ENCODE results near the gene ANKRD63. TPM values are rescaled to one million over a fixed set of nuclear protein-coding genes. Genes with fewer than 3 reads are reported as not detected.

ANKRD63 gene
- total and polyA plus RNA-seq, 10 of the 15 experiments (the other 5 are each of a cell fraction or from before 2014, with no cell fraction given) = not detected

DNA sequence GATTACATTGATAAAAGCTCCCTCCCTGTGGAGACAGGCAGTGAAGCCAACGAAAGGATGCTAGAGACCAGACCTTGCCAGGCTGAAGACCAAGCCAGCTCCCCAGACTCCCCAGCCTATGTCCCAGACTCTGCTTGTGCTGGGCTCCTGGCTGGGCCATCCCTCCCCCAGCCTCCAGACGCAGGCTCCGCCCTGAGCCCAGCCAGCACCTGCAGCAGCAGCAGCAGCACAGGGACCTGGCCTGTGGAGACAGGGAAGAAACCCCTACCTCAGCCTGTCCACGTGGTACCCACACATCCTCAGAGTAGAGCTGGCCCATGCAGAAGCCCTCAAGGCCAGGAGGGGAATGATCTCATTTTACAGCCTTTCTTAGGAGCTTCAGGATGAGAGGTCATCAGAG is 13.3 kb downstream of the ANKRD63 start (continued):
- TF ChIP-seq, protein P1, sequence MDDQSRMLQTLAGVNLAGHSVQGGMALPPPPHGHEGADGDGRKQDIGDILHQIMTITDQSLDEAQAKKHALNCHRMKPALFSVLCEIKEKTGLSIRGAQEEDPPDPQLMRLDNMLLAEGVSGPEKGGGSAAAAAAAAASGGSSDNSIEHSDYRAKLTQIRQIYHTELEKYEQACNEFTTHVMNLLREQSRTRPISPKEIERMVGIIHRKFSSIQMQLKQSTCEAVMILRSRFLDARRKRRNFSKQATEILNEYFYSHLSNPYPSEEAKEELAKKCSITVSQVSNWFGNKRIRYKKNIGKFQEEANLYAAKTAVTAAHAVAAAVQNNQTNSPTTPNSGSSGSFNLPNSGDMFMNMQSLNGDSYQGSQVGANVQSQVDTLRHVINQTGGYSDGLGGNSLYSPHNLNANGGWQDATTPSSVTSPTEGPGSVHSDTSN (IDR thresholded peaks at IDR 0.05; ENCODE audit: insufficient replicate concordance, low read depth, low read length) = no peak
- TF ChIP-seq, protein P2, sequence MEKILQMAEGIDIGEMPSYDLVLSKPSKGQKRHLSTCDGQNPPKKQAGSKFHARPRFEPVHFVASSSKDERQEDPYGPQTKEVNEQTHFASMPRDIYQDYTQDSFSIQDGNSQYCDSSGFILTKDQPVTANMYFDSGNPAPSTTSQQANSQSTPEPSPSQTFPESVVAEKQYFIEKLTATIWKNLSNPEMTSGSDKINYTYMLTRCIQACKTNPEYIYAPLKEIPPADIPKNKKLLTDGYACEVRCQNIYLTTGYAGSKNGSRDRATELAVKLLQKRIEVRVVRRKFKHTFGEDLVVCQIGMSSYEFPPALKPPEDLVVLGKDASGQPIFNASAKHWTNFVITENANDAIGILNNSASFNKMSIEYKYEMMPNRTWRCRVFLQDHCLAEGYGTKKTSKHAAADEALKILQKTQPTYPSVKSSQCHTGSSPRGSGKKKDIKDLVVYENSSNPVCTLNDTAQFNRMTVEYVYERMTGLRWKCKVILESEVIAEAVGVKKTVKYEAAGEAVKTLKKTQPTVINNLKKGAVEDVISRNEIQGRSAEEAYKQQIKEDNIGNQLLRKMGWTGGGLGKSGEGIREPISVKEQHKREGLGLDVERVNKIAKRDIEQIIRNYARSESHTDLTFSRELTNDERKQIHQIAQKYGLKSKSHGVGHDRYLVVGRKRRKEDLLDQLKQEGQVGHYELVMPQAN (conservative IDR thresholded peaks at IDR 0.05) = no peak
- no peak for TF ChIP-seq MEF2B (IDR thresholded peaks at IDR 0.05; ENCODE audit: partially characterized antibody, poor library complexity, severe bottlenecking)

DNA sequence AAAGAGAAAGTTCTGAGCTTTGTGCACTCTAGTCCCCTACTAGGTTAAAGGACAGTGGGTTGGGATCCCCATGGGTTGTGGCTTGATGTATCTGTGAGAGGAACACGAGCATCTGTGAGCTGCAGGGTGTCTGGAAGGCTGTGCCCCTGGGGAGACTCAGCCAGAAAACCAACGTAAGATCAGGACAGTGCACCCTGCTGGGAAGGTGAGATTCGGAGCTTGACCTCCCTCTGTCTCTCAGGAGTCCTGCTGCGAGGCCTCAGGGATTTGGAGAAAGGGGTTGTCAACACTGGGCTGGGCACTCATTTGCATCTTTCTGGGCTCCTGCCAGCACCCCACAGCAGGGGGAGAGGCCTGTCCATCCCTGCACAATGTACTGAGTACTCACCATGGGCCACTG is 15.2 kb downstream of the ANKRD63 start:
- ChIA-PET RAD21 (ENCODE audit: unreplicated experiment) (no interaction called here), CTCF (interaction anchor here (1.2 to 2.9 kb wide), 3 partner anchors 13 to 50 kb away, joined by 3 to 14 read pairs (median 4); no protein-coding TSS in a partner anchor), SMC1A (ENCODE audit: uncharacterized antibody, unreplicated experiment) (no interaction called here), POLR2A (interaction anchor here (1.1 kb wide), 1 partner anchor 12 kb away, joined by 3 read pairs; no protein-coding TSS in a partner anchor)
- H3K27ac ChIP-seq (ENCODE audit: control insufficient read depth, insufficient read depth) = no peak overlapping the region
- H3K27me3 ChIP-seq (replicated peaks in 1 of 2; ENCODE audit: control insufficient read depth in 2 of 2, insufficient read depth in 2 of 2, low read length in 1 of 2) = no peaks in the 10 kb centered on the region
- 18% methylated on average over 4 of the region's 4 CpGs for WGBS (ENCODE audit: insufficient coverage, insufficient replicate concordance, low lambda C conversion rate, missing lambda C conversion rate)
- no peak overlapping the region for H3K4me2 ChIP-seq (ENCODE audit: control insufficient read depth, insufficient read depth)
- intact Hi-C loops (cut with micrococcal nuclease; ENCODE audit: unreplicated experiment) = no loop called here
- DNase-seq (ENCODE audit: low read depth, low spot score) (no peak), ATAC-seq (no peak), FAIRE-seq (no peak)
- no peaks in the 10 kb centered on the region for H3K36me3 ChIP-seq (ENCODE audit: control insufficient read depth in 2 of 2, insufficient read depth in 2 of 2, low read length in 1 of 2)
- H4K20me1 ChIP-seq (ENCODE audit: control insufficient read depth, insufficient read depth) = no peaks in the 10 kb centered on the region
- no peak overlapping the region for H2AFZ ChIP-seq (ENCODE audit: control insufficient read depth, low read depth, low read length)
- TF ChIP-seq CHD1 (IDR thresholded peaks at IDR 0.05; ENCODE audit: low read depth, low read length) (no peak), EGR1 (IDR thresholded peaks at IDR 0.05; ENCODE audit: borderline replicate concordance in 1 of 2, low read depth in 2 of 2, low read length in 2 of 2) (no peak), PML (IDR thresholded peaks at IDR 0.05; ENCODE audit: low read length) (no peak), SPI1 (IDR thresholded peaks at IDR 0.05; ENCODE audit: borderline replicate concordance, insufficient read depth, low read depth, low read length) (no peak), RAD51 (IDR thresholded peaks at IDR 0.05) (no peak), RELA (IDR thresholded peaks at IDR 0.05; ENCODE audit: borderline replicate concordance, partially characterized antibody) (no peak)
- TF ChIP-seq, protein P1 (IDR thresholded peaks at IDR 0.05; ENCODE audit: insufficient replicate concordance, low read depth, low read length) = no peak
- no TSS peak for BruUV-seq (replicated peaks)
- no peak overlapping the region for H3K9ac ChIP-seq (ENCODE audit: control insufficient read depth, insufficient read depth, low read length)
- H3K9me3 ChIP-seq (replicated peaks; ENCODE audit: control insufficient read depth, insufficient read depth, low read length) = no peaks in the 10 kb centered on the region
- no peaks in the 10 kb centered on the region for H3K4me1 ChIP-seq (ENCODE audit: control insufficient read depth, insufficient read depth, low read length)
- in situ Hi-C loops (cut with MboI) = no loop called here
- no peaks in the 10 kb centered on the region for H3K79me2 ChIP-seq (ENCODE audit: control insufficient read depth, insufficient read depth, low read length)
- H3K4me3 ChIP-seq = no peak overlapping the region

Measured in GM12878 (cell line).